CD14-positive monocyte (primary cell): ENCODE data around the gene GADD45GIP1. TPM values are rescaled to one million over a fixed set of nuclear protein-coding genes. Genes with fewer than 3 reads are reported as not detected.

ENCODE experiments used
- DNase-seq, 3 donors: peaks; one replicate each; pipeline ENCODE4 v3.0.0-alpha.2; 2011 to 2022
- H2AFZ ChIP-seq: 2 replicates; pipeline ENCODE4 v1.6.0; 2012; ENCODE audit warnings: mild to moderate bottlenecking, low read depth, low read length, inconsistent platforms; ENCODE audit not compliant: insufficient read depth, poor library complexity, severe bottlenecking
- H3K27ac ChIP-seq, 2 donors: 1 replicate in 1 of 2; 2 replicates in 1 of 2; pipeline ENCODE4 v1.5.1; 2012 to 2013; ENCODE audit warnings: low read length in 2 of 2, control low read depth in 1 of 2, inconsistent platforms in 1 of 2, low read depth in 1 of 2, mild to moderate bottlenecking in 1 of 2
- H3K27me3 ChIP-seq, 2 donors: one replicate each; pipeline versions ENCODE4 v1.6.0 to v1.6.1; 2011 to 2013; ENCODE audit warnings: low read length in 2 of 2; ENCODE audit not compliant: control insufficient read depth in 2 of 2, insufficient read depth in 2 of 2
- H3K36me3 ChIP-seq, 2 donors: replicated peaks in 1 of 2; 1 replicate in 1 of 2; 2 replicates in 1 of 2; pipeline versions ENCODE4 v1.5.1 to v1.6.1; 2012 to 2013; ENCODE audit warnings: low read length in 2 of 2, control low read depth in 1 of 2, inconsistent platforms in 1 of 2, mild to moderate bottlenecking in 1 of 2; ENCODE audit not compliant: insufficient read depth in 2 of 2, control insufficient read depth in 1 of 2
- H3K4me1 ChIP-seq, 2 donors: 1 replicate in 1 of 2; 2 replicates in 1 of 2; pipeline versions ENCODE4 v1.5.1 to v1.6.1; 2012 to 2013; ENCODE audit warnings: low read length in 2 of 2, control low read depth in 1 of 2, inconsistent platforms in 1 of 2, mild to moderate bottlenecking in 1 of 2, moderate library complexity in 1 of 2; ENCODE audit not compliant: insufficient read depth in 2 of 2, control insufficient read depth in 1 of 2
- H3K4me2 ChIP-seq: replicated peaks from 2 replicates; pipeline ENCODE3; 2012; ENCODE audit warnings: low read length, moderate library complexity, mild to moderate bottlenecking; ENCODE audit not compliant: poor library complexity, severe bottlenecking; ENCODE audit errors: extremely low read depth
- H3K4me3 ChIP-seq, 3 experiments: fragments of 200-600 bp in 1 of 3; sonication (generic) in 1 of 3; replicated peaks in 1 of 3; 1 replicate in 2 of 3; 2 replicates in 1 of 3; pipeline ENCODE4 v1.5.1; 2011 to 2013; ENCODE audit warnings: low read length in 3 of 3, mild to moderate bottlenecking in 3 of 3, control low read depth in 2 of 3, low read depth in 2 of 3, inconsistent platforms in 1 of 3, moderate library complexity in 1 of 3
- H3K79me2 ChIP-seq: 2 replicates; pipeline ENCODE4 v1.6.0; 2012; ENCODE audit warnings: mild to moderate bottlenecking, control low read depth, inconsistent platforms, low read length, moderate library complexity; ENCODE audit not compliant: insufficient read depth
- H3K9ac ChIP-seq: 2 replicates; pipeline ENCODE4 v1.6.0; 2017; ENCODE audit warnings: low read length, mild to moderate bottlenecking; ENCODE audit not compliant: insufficient read depth, poor library complexity, severe bottlenecking
- H3K9me3 ChIP-seq, 2 donors: replicated peaks in 1 of 2; 1 replicate in 1 of 2; 2 replicates in 1 of 2; pipeline versions ENCODE4 v1.5.1 to v1.6.1; 2012 to 2013; ENCODE audit warnings: low read length in 2 of 2, control low read depth in 1 of 2; ENCODE audit not compliant: control insufficient read depth in 1 of 2, insufficient read depth in 1 of 2
- H4K20me1 ChIP-seq: 2 replicates; pipeline ENCODE4 v1.6.0; 2012; ENCODE audit warnings: mild to moderate bottlenecking, low read length, control low read depth, moderate library complexity; ENCODE audit not compliant: insufficient read depth
- H3K27ac Mint-ChIP-seq, 7 donors: one replicate each; pipeline ENCODE4 v1.8.0; 2020; ENCODE audit warnings: mild to moderate bottlenecking in 7 of 7, mixed read lengths in 7 of 7, moderate library complexity in 6 of 7, inconsistent platforms in 2 of 7
- H3K27me3 Mint-ChIP-seq, 3 donors: one replicate each; pipeline ENCODE4 v1.8.0; 2021 to 2022; ENCODE audit warnings: low read depth in 3 of 3, mild to moderate bottlenecking in 3 of 3, mixed read lengths in 3 of 3, moderate library complexity in 3 of 3, inconsistent platforms in 1 of 3
- H3K36me3 Mint-ChIP-seq, 2 donors: one replicate each; pipeline ENCODE4 v1.8.0; 2020; ENCODE audit warnings: mixed read lengths in 2 of 2, inconsistent platforms in 1 of 2, mild to moderate bottlenecking in 1 of 2
- H3K4me1 Mint-ChIP-seq: one replicate; pipeline ENCODE4 v1.8.0; 2020; ENCODE audit warnings: mild to moderate bottlenecking, mixed read lengths
- H3K4me3 Mint-ChIP-seq, 2 donors: one replicate each; pipeline ENCODE4 v1.8.0; 2020; ENCODE audit warnings: mild to moderate bottlenecking in 2 of 2, mixed read lengths in 2 of 2, moderate library complexity in 1 of 2
- H3K9me3 Mint-ChIP-seq, 7 donors: one replicate each; pipeline ENCODE4 v1.8.0; 2020 to 2022; ENCODE audit warnings: mixed read lengths in 7 of 7, mild to moderate bottlenecking in 6 of 7, moderate library complexity in 6 of 7, inconsistent platforms in 2 of 7
- CTCF ChIP-seq: fragments of 200-600 bp; IDR thresholded peaks from one replicate; pipeline ENCODE4 v1.8.0; 2022; ENCODE audit warnings: antibody characterized with exemption, mild to moderate bottlenecking
- WGBS: methylation state at CpG from one replicate; pipeline ENCODE4 v1.1.5; 2013; ENCODE audit warnings: missing lambda C conversion rate; ENCODE audit not compliant: insufficient coverage; 5-methylcytosine and 5-hydroxymethylcytosine counted together
- intact Hi-C, 2 donors: fragments of 100-400 bp; cut with micrococcal nuclease; formaldehyde crosslinking; loops; one replicate each; pipeline versions ENCODE4 v1.15.0 to v1.15.1; 2023
- polyA plus RNA-seq, 3 donors: library from polyadenylated mRNA; depleted of rRNA in 1 of 3; unstranded in 2 of 3; stranded (reverse) in 1 of 3; fragments of 300-500 nt in 2 of 3; fragments of >200 nt in 1 of 3; fragmentation: Illumina TruSeq in 2 of 3; gene quantifications; 1 replicate in 2 of 3; 2 replicates in 1 of 3; pipeline ENCODE4 v1.2.3, GENCODE V29; 2012 to 2021

GADD45GIP1 gene
- polyA plus RNA-seq, 3 donors = 8.3 to 42.4 (median 31.6) TPM

- Mint-ChIP-seq H3K4me1 (peaks cover 6% of the 10 kb centered on the region), H3K36me3 (peaks cover 0 to 7% of the 10 kb centered on the region in 2 donors), H3K4me3 (no peak overlapping the region), H3K9me3 (peaks cover 0 to 3% (median 0%) of the 10 kb centered on the region in 7 donors), H3K27ac (no peak overlapping the region), H3K27me3 (peaks cover 17 to 25% (median 21%) of the 10 kb centered on the region in 3 donors)
- Histone ChIP-seq H3K4me3 (no peak overlapping the region), H3K27me3 (peaks cover 0 to 9% of the 10 kb centered on the region in 2 donors), H3K4me1 (peaks cover 5 to 7% of the 10 kb centered on the region in 2 donors), H3K4me2 (no peak overlapping the region), H3K79me2 (no peaks in the 10 kb centered on the region), H3K27ac (no peak overlapping the region), H3K36me3 (no peaks in the 10 kb centered on the region), H4K20me1 (no peaks in the 10 kb centered on the region), H3K9ac (no peak overlapping the region), H2AFZ (no peak overlapping the region), H3K9me3 (peaks cover 0 to 4% of the 10 kb centered on the region in 2 donors)
- intact Hi-C loops = no loop called here
- WGBS = 91% methylated on average over 3 of the region's 3 CpGs
- no peak for DNase-seq
- TF ChIP-seq CTCF = no peak
Measured at GRCh38 chr19:12990853-12991252, 33.8 kb upstream of the GADD45GIP1 start.

DNA sequence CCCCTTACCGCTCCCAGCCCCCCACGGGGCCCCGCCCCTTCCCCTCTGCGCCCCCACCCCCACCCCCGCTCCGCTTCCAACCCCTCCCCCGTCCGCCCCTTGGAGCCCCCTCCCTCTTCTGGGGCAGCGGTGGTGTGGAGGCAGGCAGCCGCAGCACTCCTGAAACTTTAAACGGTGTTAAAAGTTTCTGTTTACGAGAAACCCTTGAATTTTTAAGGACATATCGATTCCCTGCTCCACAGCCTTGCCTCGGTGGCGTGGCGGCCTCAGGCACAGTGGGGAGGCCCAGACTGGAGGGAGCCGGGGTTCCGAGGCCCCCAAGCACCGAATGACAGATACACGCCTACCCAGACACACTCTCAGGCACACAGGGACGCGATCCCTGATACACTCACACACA lies 33.4 kb upstream of the GADD45GIP1 start:
- Mint-ChIP-seq H3K27ac (no peak overlapping the region), H3K4me1 (peaks cover 8% of the 10 kb centered on the region), H3K36me3 (peaks cover 0 to 7% of the 10 kb centered on the region in 2 donors), H3K9me3 (peaks cover 0 to 3% (median 0%) of the 10 kb centered on the region in 7 donors), H3K27me3 (peaks cover 17 to 23% (median 21%) of the 10 kb centered on the region in 3 donors), H3K4me3 (no peak overlapping the region)
- Histone ChIP-seq H3K4me3 (no peak overlapping the region), H4K20me1 (no peaks in the 10 kb centered on the region), H3K9me3 (peaks cover 0 to 4% of the 10 kb centered on the region in 2 donors), H3K4me2 (no peak overlapping the region), H2AFZ (no peak overlapping the region), H3K36me3 (no peaks in the 10 kb centered on the region), H3K79me2 (no peaks in the 10 kb centered on the region), H3K4me1 (peaks cover 5 to 7% of the 10 kb centered on the region in 2 donors), H3K9ac (no peak overlapping the region), H3K27me3 (peaks cover 0 to 9% of the 10 kb centered on the region in 2 donors), H3K27ac (no peak overlapping the region)
- DNase-seq = no peak
- WGBS = 83% methylated on average over 11 of the region's 22 CpGs
- intact Hi-C loops = no loop called here
- TF ChIP-seq CTCF = no peak
